ENCODE results near the gene PFKP.
A peak's percentile ranks its signal among the peaks of the same experiment; 100 is the strongest.

DNA sequence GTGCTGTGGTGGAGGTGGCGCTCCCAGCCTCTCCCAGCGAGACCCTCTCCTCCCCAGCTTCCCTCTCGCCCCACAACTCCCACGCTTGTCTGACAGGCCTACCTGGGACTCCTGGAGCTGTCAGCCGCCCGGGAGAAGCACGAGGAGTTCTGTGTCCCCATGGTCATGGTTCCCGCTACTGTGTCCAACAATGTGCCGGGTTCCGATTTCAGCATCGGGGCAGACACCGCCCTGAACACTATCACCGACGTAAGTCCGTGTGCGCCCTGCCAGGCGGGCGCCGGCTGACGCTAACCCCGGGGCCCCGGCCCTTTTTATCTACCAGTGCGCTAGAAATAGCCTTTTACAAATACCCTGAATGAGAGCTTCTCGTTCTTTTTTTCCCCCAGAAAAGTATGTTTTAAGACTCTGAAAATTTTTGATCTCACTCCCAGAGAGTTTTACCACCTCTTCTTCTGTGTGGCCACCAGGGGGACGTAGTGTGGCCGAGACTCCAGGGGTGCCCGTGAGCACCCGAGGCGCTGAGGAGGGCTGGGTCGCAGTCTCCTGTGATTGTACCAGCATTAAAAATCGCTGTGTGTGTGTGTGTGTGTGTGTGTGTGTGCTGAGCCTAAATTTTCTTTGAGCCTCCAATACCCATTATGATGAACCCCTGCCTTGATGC lies 52.6 kb downstream of the PFKP start:
- TF ChIP-seq CTCF (IDR thresholded peaks at IDR 0.05) (peak; percentile 29; the same call in 1 of the 2 replicates), ZFX (IDR thresholded peaks at IDR 0.05; ENCODE audit: borderline replicate concordance) (no peak)
